K562 (cell line): ENCODE results near the gene NEDD4L. TPM values are rescaled to one million over a fixed set of nuclear protein-coding genes. Genes with fewer than 3 reads are reported as not detected.

ENCODE experiments used
- ATAC-seq: fragments of 200-7000 bp; cut with Tn5 transposase; 3 replicates; pipeline ENCODE4 v1.9.1; 2020; ENCODE audit warnings: moderate library complexity
- BruUV-seq: library from RNA; stranded (reverse); fragments of 400-500 nt; replicated peaks from 2 replicates; lab custom pipeline; 2021; lab: Mats Ljungman, UMichigan
- CTCF ChIA-PET: fragments of 300-600 bp; formaldehyde crosslinking; extraction: SDS; loops from one replicate; lab custom pipeline; 2021; ENCODE audit warnings: low intra/inter-chr PET ratio; lab: Yijun Ruan, JAX
- POLR2A ChIA-PET: fragments of 300-600, 350-650 bp; sonication (Branson Sonifier 250); formaldehyde crosslinking; extraction: SDS; loops from one replicate; lab custom pipeline; 2021; ENCODE audit warnings: antibody characterized with exemption, inconsistent platforms; lab: Yijun Ruan, JAX
- DNase-seq, 4 experiments: peaks; one replicate each; pipeline versions ENCODE4 v3.0.0 to v3.0.0-alpha.2; 2011 to 2018; ENCODE audit warnings: low spot score in 3 of 4, mixed read lengths in 3 of 4; ENCODE audit errors: extremely low read depth in 1 of 4
- FAIRE-seq: peaks from 2 replicates; lab custom pipeline; 2011; peaks lifted over from hg19 to GRCh38; lab: Jason Lieb, UNC
- H2AFZ ChIP-seq: 2 replicates; pipeline ENCODE4 v1.6.0; 2011; ENCODE audit warnings: low read depth, low read length, control low read depth, inconsistent platforms
- H3K27ac ChIP-seq: fragments of 200-600 bp; 3 replicates; pipeline ENCODE4 v1.8.0; 2011; ENCODE audit warnings: low read depth, mild to moderate bottlenecking, control low read depth, inconsistent platforms, low read length, moderate library complexity, mixed read lengths; ENCODE audit errors: extremely low read depth
- H3K27me3 ChIP-seq, 2 experiments: fragments of 300-600 bp in 1 of 2; 2 replicates in 1 of 2; 3 replicates in 1 of 2; pipeline versions ENCODE4 v1.6.0 to v1.8.0; 2011; ENCODE audit warnings: inconsistent platforms in 2 of 2, low read length in 2 of 2, mild to moderate bottlenecking in 1 of 2, mixed read lengths in 1 of 2, moderate library complexity in 1 of 2; ENCODE audit not compliant: control insufficient read depth in 2 of 2, insufficient read depth in 2 of 2
- H3K36me3 ChIP-seq: fragments of 300-600 bp; 3 replicates; pipeline ENCODE4 v1.8.0; 2011; ENCODE audit warnings: mild to moderate bottlenecking, low read length, inconsistent platforms; ENCODE audit not compliant: control insufficient read depth, insufficient read depth
- H3K4me1 ChIP-seq, 2 experiments: fragments of 200-600 bp in 1 of 2; replicated peaks in 1 of 2; 2 replicates in 1 of 2; 3 replicates in 1 of 2; pipeline versions ENCODE4 v1.5.1 to v1.8.0; 2011; ENCODE audit warnings: inconsistent platforms in 2 of 2, low read length in 2 of 2, mild to moderate bottlenecking in 1 of 2, mixed read lengths in 1 of 2, moderate library complexity in 1 of 2; ENCODE audit not compliant: control insufficient read depth in 2 of 2, insufficient read depth in 2 of 2
- H3K4me2 ChIP-seq: 2 replicates; pipeline ENCODE4 v1.6.1; 2011; ENCODE audit warnings: low read length, control low read depth, inconsistent platforms, mixed read lengths; ENCODE audit not compliant: insufficient read depth
- H3K4me3 ChIP-seq: fragments of 200-600 bp; sonication (generic), shearing (Covaris generic); 2 replicates; pipeline ENCODE4 v1.5.1; 2016; ENCODE audit warnings: control low read depth, inconsistent platforms
- H3K79me2 ChIP-seq: fragments of 200-600 bp; 3 replicates; pipeline ENCODE4 v1.8.0; 2011; ENCODE audit warnings: low read length, inconsistent platforms; ENCODE audit not compliant: control insufficient read depth, insufficient read depth
- H3K9ac ChIP-seq, 2 experiments: 2 replicates each; pipeline versions ENCODE4 v1.6.0 to v1.6.1; 2011; ENCODE audit warnings: low read depth in 2 of 2, low read length in 2 of 2, control low read depth in 1 of 2, inconsistent platforms in 1 of 2, mild to moderate bottlenecking in 1 of 2, mixed read lengths in 1 of 2; ENCODE audit not compliant: insufficient read depth in 1 of 2
- H3K9me1 ChIP-seq: one replicate; pipeline ENCODE4 v1.6.0; 2011; ENCODE audit warnings: inconsistent platforms, mild to moderate bottlenecking, low read length, moderate library complexity; ENCODE audit not compliant: control insufficient read depth, insufficient read depth
- H3K9me3 ChIP-seq: replicated peaks from 2 replicates; pipeline ENCODE4 v1.5.1; 2011; ENCODE audit warnings: low read depth, low read length, inconsistent platforms; ENCODE audit not compliant: control insufficient read depth, insufficient read depth
- H4K20me1 ChIP-seq: replicated peaks from 2 replicates; pipeline ENCODE4 v1.6.1; 2011; ENCODE audit warnings: low read length, inconsistent platforms, mixed read lengths; ENCODE audit not compliant: control insufficient read depth, insufficient read depth
- DNMT1 ChIP-seq: fragments of 450-650 bp; IDR thresholded peaks from 2 replicates; pipeline ENCODE4 v1.6.1; 2016; ENCODE audit warnings: antibody characterized with exemption, mild to moderate bottlenecking
- HMG20A ChIP-seq: fragments of 450-650 bp; formaldehyde crosslinking; conservative IDR thresholded peaks from 2 replicates; pipeline ENCODE4 v1.4.0; 2020; ENCODE audit warnings: mild to moderate bottlenecking, mixed read lengths
- MNT ChIP-seq, 2 experiments: fragments of 450-650 bp; conservative IDR thresholded peaks; 2 replicates each; pipeline ENCODE4 v1.6.1; 2017; ENCODE audit warnings: mild to moderate bottlenecking in 2 of 2, moderate library complexity in 2 of 2
- NEUROD1 ChIP-seq: fragments of 150-350 bp; IDR thresholded peaks from 2 replicates; pipeline ENCODE4 v1.6.1; 2014; ENCODE audit warnings: borderline replicate concordance, low read length, low read depth; ENCODE audit not compliant: partially characterized antibody
- NRF1 ChIP-seq, 2 experiments: fragments of 450-650 bp; IDR thresholded peaks in 1 of 2; conservative IDR thresholded peaks in 1 of 2; 2 replicates each; pipeline ENCODE4 v1.6.1; 2014; ENCODE audit warnings: mild to moderate bottlenecking in 2 of 2
- SETDB1 ChIP-seq: IDR thresholded peaks from one replicate; pipeline ENCODE4 v1.6.1; 2012; ENCODE audit warnings: low read length, control low read depth, inconsistent platforms
- SNIP1 ChIP-seq: fragments of 450-650 bp; IDR thresholded peaks from 2 replicates; pipeline ENCODE4 v1.7.1; 2017; ENCODE audit warnings: low read depth, mild to moderate bottlenecking
- UBTF ChIP-seq, 2 experiments: IDR thresholded peaks; 2 replicates each; pipeline ENCODE4 v1.6.1; 2012; ENCODE audit warnings: improper control_type of control experiment in 2 of 2, low read depth in 2 of 2, low read length in 2 of 2, borderline replicate concordance in 1 of 2
- WGBS: fragments of 100-300 bp; shearing (Covaris generic); methylation state at CpG from one replicate; pipeline ENCODE4 v1.1.6; 2016; ENCODE audit warnings: low coverage, mixed read lengths; ENCODE audit not compliant: insufficient coverage; ENCODE audit errors: missing lambda C conversion rate; 5-methylcytosine and 5-hydroxymethylcytosine counted together
- in situ Hi-C: fragments of 300-500 bp; cut with MboI; formaldehyde crosslinking; loops from 4 replicates; pipeline ENCODE4 v1.15.0; 2018; ENCODE audit warnings: inconsistent platforms, mixed read lengths
- intact Hi-C: fragments of 100-400 bp; cut with micrococcal nuclease; formaldehyde crosslinking; loops from 2 replicates; pipeline ENCODE4 v1.14.2; 2022
- polyA plus RNA-seq, 8 experiments: library from polyadenylated mRNA; depleted of rRNA in 4 of 8; stranded (reverse) in 5 of 8; unstranded in 3 of 8; fragments of >200 nt; fragmentation: Nextera tagmentation in 2 of 8; fragmentation: Illumina TruSeq in 1 of 8; extraction: Ambion mirVana in 2 of 8; extraction: Trizol in 1 of 8; gene quantifications; 2 replicates each; pipeline versions ENCODE4 v1.2.1 to v1.2.3, GENCODE V29; 2011 to 2014; ENCODE audit warnings: inconsistent platforms in 1 of 8, missing spikeins in 1 of 8
- total RNA-seq, 7 experiments: library from RNA; depleted of rRNA in 6 of 7; stranded (reverse); fragments of >200 nt in 6 of 7; fragmentation: Illumina TruSeq in 2 of 7; extraction: Trizol in 2 of 7; gene quantifications; 2 replicates each; pipeline versions ENCODE4 v1.2.1 to v1.2.3, GENCODE V29; 2011 to 2021; ENCODE audit warnings: low replicate concordance in 1 of 7
- TF ChIP-seq, protein P1 (sequence below): fragments of 250-450 bp; sonication (Bioruptor Pico); IDR thresholded peaks from 2 replicates; pipeline ENCODE4 v1.4.0; 2020

The NEDD4L gene
- total and polyA plus RNA-seq, 9 of the 15 experiments (the other 6 are each of a cell fraction or from before 2014, with no cell fraction given): 8.1 to 33.4 (median 19.9) TPM

GRCh38 chr18:58256316-58257080 lies 212.5 kb downstream of the NEDD4L start:
- H3K4me3 ChIP-seq: no peak overlapping the region
- H3K27me3 ChIP-seq: no peaks in the 10 kb centered on the region
- BruUV-seq: no TSS peak
- H2AFZ ChIP-seq: no peak overlapping the region
- intact Hi-C loops: no loop called here
- no peak for DNase-seq
- H3K9ac ChIP-seq: no peak overlapping the region
- H3K9me3 ChIP-seq: peaks cover 8% of the 10 kb centered on the region
- H3K4me1 ChIP-seq: peaks cover 0 to 22% of the 10 kb centered on the region in 2 experiments; a peak in 3 of 5 replicates
- ChIA-PET POLR2A (no interaction called here), CTCF (no interaction called here)
- ATAC-seq: no peak
- H3K27ac ChIP-seq: no peak overlapping the region
- H3K79me2 ChIP-seq: peaks cover 9% of the 10 kb centered on the region; the same call in 1 of the 3 replicates
- WGBS: 96% methylated on average over 29 of the region's 39 CpGs
- no peaks in the 10 kb centered on the region for H3K9me1 ChIP-seq
- H3K36me3 ChIP-seq: peaks cover 6% of the 10 kb centered on the region; the same call in 2 of the 3 replicates
- H4K20me1 ChIP-seq: no peaks in the 10 kb centered on the region
- in situ Hi-C loops: no loop called here
- no peak for FAIRE-seq
- H3K4me2 ChIP-seq: no peak overlapping the region
- TF ChIP-seq NEUROD1 (no peak), HMG20A (CRISPR knock-in tag) (no peak), UBTF (IDR thresholded peaks at IDR 0.05; ENCODE audit: borderline replicate concordance in 1 of 2, low read depth in 2 of 2, low read length in 2 of 2) (no peak), DNMT1 (no peak), SETDB1 (no peak), MNT (conservative IDR thresholded peaks at IDR 0.05) (no peak), NRF1 (conservative IDR thresholded peaks at IDR 0.05 in 1 of 2, IDR thresholded peaks at IDR 0.05 in 1 of 2) (no peak), SNIP1 (no peak)
- TF ChIP-seq, protein P1, sequence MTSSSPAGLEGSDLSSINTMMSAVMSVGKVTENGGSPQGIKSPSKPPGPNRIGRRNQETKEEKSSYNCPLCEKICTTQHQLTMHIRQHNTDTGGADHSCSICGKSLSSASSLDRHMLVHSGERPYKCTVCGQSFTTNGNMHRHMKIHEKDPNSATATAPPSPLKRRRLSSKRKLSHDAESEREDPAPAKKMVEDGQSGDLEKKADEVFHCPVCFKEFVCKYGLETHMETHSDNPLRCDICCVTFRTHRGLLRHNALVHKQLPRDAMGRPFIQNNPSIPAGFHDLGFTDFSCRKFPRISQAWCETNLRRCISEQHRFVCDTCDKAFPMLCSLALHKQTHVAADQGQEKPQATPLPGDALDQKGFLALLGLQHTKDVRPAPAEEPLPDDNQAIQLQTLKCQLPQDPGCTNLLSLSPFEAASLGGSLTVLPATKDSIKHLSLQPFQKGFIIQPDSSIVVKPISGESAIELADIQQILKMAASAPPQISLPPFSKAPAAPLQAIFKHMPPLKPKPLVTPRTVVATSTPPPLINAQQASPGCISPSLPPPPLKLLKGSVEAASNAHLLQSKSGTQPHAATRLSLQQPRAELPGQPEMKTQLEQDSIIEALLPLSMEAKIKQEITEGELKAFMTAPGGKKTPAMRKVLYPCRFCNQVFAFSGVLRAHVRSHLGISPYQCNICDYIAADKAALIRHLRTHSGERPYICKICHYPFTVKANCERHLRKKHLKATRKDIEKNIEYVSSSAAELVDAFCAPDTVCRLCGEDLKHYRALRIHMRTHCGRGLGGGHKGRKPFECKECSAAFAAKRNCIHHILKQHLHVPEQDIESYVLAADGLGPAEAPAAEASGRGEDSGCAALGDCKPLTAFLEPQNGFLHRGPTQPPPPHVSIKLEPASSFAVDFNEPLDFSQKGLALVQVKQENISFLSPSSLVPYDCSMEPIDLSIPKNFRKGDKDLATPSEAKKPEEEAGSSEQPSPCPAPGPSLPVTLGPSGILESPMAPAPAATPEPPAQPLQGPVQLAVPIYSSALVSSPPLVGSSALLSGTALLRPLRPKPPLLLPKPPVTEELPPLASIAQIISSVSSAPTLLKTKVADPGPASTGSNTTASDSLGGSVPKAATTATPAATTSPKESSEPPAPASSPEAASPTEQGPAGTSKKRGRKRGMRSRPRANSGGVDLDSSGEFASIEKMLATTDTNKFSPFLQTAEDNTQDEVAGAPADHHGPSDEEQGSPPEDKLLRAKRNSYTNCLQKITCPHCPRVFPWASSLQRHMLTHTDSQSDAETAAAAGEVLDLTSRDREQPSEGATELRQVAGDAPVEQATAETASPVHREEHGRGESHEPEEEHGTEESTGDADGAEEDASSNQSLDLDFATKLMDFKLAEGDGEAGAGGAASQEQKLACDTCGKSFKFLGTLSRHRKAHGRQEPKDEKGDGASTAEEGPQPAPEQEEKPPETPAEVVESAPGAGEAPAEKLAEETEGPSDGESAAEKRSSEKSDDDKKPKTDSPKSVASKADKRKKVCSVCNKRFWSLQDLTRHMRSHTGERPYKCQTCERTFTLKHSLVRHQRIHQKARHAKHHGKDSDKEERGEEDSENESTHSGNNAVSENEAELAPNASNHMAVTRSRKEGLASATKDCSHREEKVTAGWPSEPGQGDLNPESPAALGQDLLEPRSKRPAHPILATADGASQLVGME (CRISPR knock-in tag): no peak
